GM12892 (cell line): ENCODE measurements around the gene MREG.

Source experiments
- POLR2A ChIP-seq: IDR thresholded peaks from 2 replicates; pipeline ENCODE4 v1.6.1; 2011; ENCODE audit warnings: low read depth, low read length, control low read depth
- POLR2AphosphoS5 ChIP-seq: IDR thresholded peaks from 2 replicates; pipeline ENCODE4 v1.6.1; 2011; ENCODE audit warnings: low read depth, low read length, control low read depth

DNA sequence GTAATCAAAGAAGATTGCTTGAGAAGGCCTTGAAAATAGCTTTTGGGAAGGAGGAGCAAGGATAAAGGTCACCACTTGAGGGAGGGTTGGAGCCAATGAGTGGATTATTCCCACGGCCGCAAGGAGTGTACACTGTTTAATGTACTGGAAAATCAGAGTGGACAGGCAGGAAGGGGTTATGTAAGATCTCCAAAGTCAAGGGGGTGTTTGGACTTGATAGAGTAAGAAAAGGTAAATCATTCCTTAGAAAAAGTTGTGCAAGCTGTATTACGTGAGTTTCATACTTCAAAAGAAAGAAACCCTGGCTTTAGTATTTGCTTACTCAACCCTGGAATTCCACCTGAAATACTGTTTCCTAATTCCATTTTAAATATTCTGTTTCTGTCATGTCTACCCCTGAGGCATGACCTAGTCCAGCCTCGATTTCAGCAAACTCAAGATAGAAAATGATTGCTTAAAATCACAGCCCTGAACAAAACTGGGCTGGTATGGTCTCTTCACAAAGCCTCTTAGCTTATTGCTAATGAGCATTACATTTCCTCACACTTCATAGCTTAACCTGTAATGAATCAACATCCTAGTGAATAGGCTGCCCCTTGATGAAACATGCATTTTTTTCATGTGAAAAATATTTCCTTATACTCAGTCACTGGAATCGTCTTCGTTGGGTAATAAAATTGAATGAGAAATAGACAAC, 1.1 kb downstream of the MREG start:
- TF ChIP-seq POLR2A (no peak), POLR2AphosphoS5 (no peak)
